C4-2B (cell line): ENCODE data around the gene HIVEP3.
"Not testable (repeated sequence)": the region's sequence is repeated elsewhere in the genome, so short reads cannot be mapped to it uniquely, and the experiment has no call there.

Source experiments
- H3K27ac ChIP-seq: fragments of 450-650 bp; 2 replicates; pipeline ENCODE4 v1.5.1; 2017
- CTCF ChIP-seq: fragments of 450-650 bp; conservative IDR thresholded peaks from 2 replicates; pipeline ENCODE4 v1.5.1; 2017; ENCODE audit warnings: mild to moderate bottlenecking
- ZFX ChIP-seq: fragments of 450-650 bp; IDR thresholded peaks from 2 replicates; pipeline ENCODE4 v1.6.1; 2017

The HIVEP3 gene

GRCh38 chr1:41702771-41703170 lies 216.0 kb downstream of the HIVEP3 start:
- H3K27ac ChIP-seq, result no peak overlapping the region
- no peak for TF ChIP-seq CTCF
- TF ChIP-seq ZFX, result no peak

- H3K27ac ChIP-seq, result no peak overlapping the region
- TF ChIP-seq CTCF (no peak), ZFX (no peak)
Measured at GRCh38 chr1:41700986-41701535, 217.7 kb downstream of the HIVEP3 start.

GRCh38 chr1:41700581-41700980 lies 218.1 kb downstream of the HIVEP3 start:
- no peak overlapping the region for H3K27ac ChIP-seq

GRCh38 chr1:41699861-41700248 lies 218.9 kb downstream of the HIVEP3 start:
- H3K27ac ChIP-seq, result no peak overlapping the region
- TF ChIP-seq CTCF (no peak), ZFX (no peak)

More at GRCh38 chr1:41700581-41700980, 218.1 kb downstream of the HIVEP3 start:
- TF ChIP-seq ZFX, result no peak
- TF ChIP-seq CTCF, result no peak

- no peak overlapping the region for H3K27ac ChIP-seq
- no peak for TF ChIP-seq CTCF
- no peak for TF ChIP-seq ZFX
Measured at GRCh38 chr1:41698916-41699860, 219.5 kb downstream of the HIVEP3 start.

- H3K27ac ChIP-seq, result no peak overlapping the region
- TF ChIP-seq ZFX (no peak), CTCF (no peak)
Measured at GRCh38 chr1:41696381-41696780, 222.3 kb downstream of the HIVEP3 start.

- H3K27ac ChIP-seq, result peak overlapping the region; percentile 39
- TF ChIP-seq CTCF (no peak), ZFX (peak; percentile 30; the same call in 1 of the 2 replicates)
Measured at GRCh38 chr1:41695118-41695745, 223.5 kb downstream of the HIVEP3 start.

GRCh38 chr1:41691966-41692365 lies 226.8 kb downstream of the HIVEP3 start:
- not testable (repeated sequence) for H3K27ac ChIP-seq
